HEK293 (cell line): ENCODE results near the gene CPA2.
"Not testable (repeated sequence)": the region's sequence is repeated elsewhere in the genome, so short reads cannot be mapped to it uniquely, and the experiment has no call there.

Source experiments
- CTCF ChIA-PET: fragments of 350-600 bp; formaldehyde crosslinking; extraction: SDS; loops from one replicate; lab custom pipeline; 2021; ENCODE audit warnings: antibody characterized with exemption; lab: Yijun Ruan, JAX
- POLR2A ChIA-PET: fragments of 300-600 bp; formaldehyde crosslinking; extraction: SDS; loops from one replicate; lab custom pipeline; 2020; ENCODE audit warnings: antibody characterized with exemption, inconsistent platforms; lab: Yijun Ruan, JAX
- H3K27ac ChIP-seq: fragments of 200-500 bp; sonication (Bioruptor generic); 2 replicates; pipeline ENCODE4 v1.5.1; 2014; ENCODE audit warnings: low read depth, low read length, control low read depth, inconsistent platforms; ENCODE audit errors: extremely low read depth
- H3K36me3 ChIP-seq, 2 experiments: fragments of 200-500 bp in 1 of 2; sonication (Bioruptor generic) in 1 of 2; 1 replicate in 1 of 2; 2 replicates in 1 of 2; pipeline ENCODE4 v1.5.1; 2014 to 2017; ENCODE audit warnings: inconsistent platforms in 2 of 2, low read length in 2 of 2; ENCODE audit not compliant: control insufficient read depth in 2 of 2, insufficient read depth in 1 of 2
- H3K4me1 ChIP-seq: fragments of 200-500 bp; sonication (Bioruptor generic); 2 replicates; pipeline ENCODE4 v1.5.1; 2014; ENCODE audit warnings: mild to moderate bottlenecking, low read length, inconsistent platforms; ENCODE audit not compliant: control insufficient read depth, insufficient read depth
- H3K4me3 ChIP-seq: 2 replicates; pipeline ENCODE4 v1.5.1; 2011; ENCODE audit warnings: low read depth, mild to moderate bottlenecking, control low read depth, low read length, moderate library complexity
- H3K9me3 ChIP-seq: fragments of 200-500 bp; sonication (Bioruptor generic); 2 replicates; pipeline ENCODE4 v1.5.1; 2014; ENCODE audit warnings: low read depth, low read length, inconsistent platforms; ENCODE audit not compliant: control insufficient read depth, insufficient read depth
- CTCF ChIP-seq: fragments of 450-650 bp; formaldehyde crosslinking; IDR thresholded peaks from 2 replicates; pipeline ENCODE4 v1.5.1; 2016; ENCODE audit warnings: missing biosample characterization, missing genetic modification characterization
- KLF1 ChIP-seq: fragments of 450-650 bp; formaldehyde crosslinking; IDR thresholded peaks from 2 replicates; pipeline ENCODE4 v1.5.1; 2016; ENCODE audit warnings: missing biosample characterization, missing genetic modification characterization
- OSR2 ChIP-seq: fragments of 450-650 bp; formaldehyde crosslinking; IDR thresholded peaks from 2 replicates; pipeline ENCODE4 v1.5.1; 2016; ENCODE audit warnings: missing biosample characterization, missing genetic modification characterization
- REPIN1 ChIP-seq: fragments of 450-650 bp; formaldehyde crosslinking; IDR thresholded peaks from 2 replicates; pipeline ENCODE4 v1.5.1; 2017; ENCODE audit warnings: missing biosample characterization, missing genetic modification characterization, low read depth
- SETDB1 ChIP-seq: IDR thresholded peaks from one replicate; pipeline ENCODE4 v1.6.1; 2017; ENCODE audit warnings: mild to moderate bottlenecking, low read length, moderate library complexity, mixed read lengths; ENCODE audit not compliant: insufficient read length
- ZBTB21 ChIP-seq: fragments of 450-650 bp; formaldehyde crosslinking; IDR thresholded peaks from 2 replicates; pipeline ENCODE4 v1.5.1; 2017; ENCODE audit warnings: missing biosample characterization, missing genetic modification characterization
- ZBTB26 ChIP-seq: fragments of 450-650 bp; formaldehyde crosslinking; optimal IDR thresholded peaks from 2 replicates; pipeline ENCODE3; 2016; ENCODE audit warnings: missing biosample characterization, mild to moderate bottlenecking, missing genetic modification characterization
- ZEB2 ChIP-seq: fragments of 450-650 bp; formaldehyde crosslinking; IDR thresholded peaks from 2 replicates; pipeline ENCODE4 v1.5.1; 2016; ENCODE audit warnings: missing biosample characterization, missing genetic modification characterization
- ZNF23 ChIP-seq: fragments of 450-650 bp; formaldehyde crosslinking; IDR thresholded peaks from 2 replicates; pipeline ENCODE4 v1.5.1; 2016; ENCODE audit warnings: missing biosample characterization, missing genetic modification characterization, borderline replicate concordance
- ZNF280C ChIP-seq: fragments of 450-650 bp; formaldehyde crosslinking; IDR thresholded peaks from 2 replicates; pipeline ENCODE4 v1.5.1; 2016; ENCODE audit warnings: missing biosample characterization, missing genetic modification characterization
- ZNF423 ChIP-seq: fragments of 450-650 bp; formaldehyde crosslinking; IDR thresholded peaks from 2 replicates; pipeline ENCODE4 v1.5.1; 2016; ENCODE audit warnings: missing biosample characterization, missing genetic modification characterization
- ZNF48 ChIP-seq: fragments of 450-650 bp; formaldehyde crosslinking; IDR thresholded peaks from 2 replicates; pipeline ENCODE4 v1.5.1; 2016; ENCODE audit warnings: missing biosample characterization, missing genetic modification characterization
- ZNF521 ChIP-seq: fragments of 450-650 bp; formaldehyde crosslinking; IDR thresholded peaks from 2 replicates; pipeline ENCODE4 v1.5.1; 2017; ENCODE audit warnings: missing biosample characterization, mild to moderate bottlenecking, missing genetic modification characterization
- ZNF571 ChIP-seq: fragments of 450-650 bp; formaldehyde crosslinking; IDR thresholded peaks from 2 replicates; pipeline ENCODE4 v1.5.0; 2017; ENCODE audit warnings: missing biosample characterization, missing genetic modification characterization
- ZNF837 ChIP-seq: fragments of 450-650 bp; formaldehyde crosslinking; IDR thresholded peaks from 2 replicates; pipeline ENCODE4 v1.5.1; 2016; ENCODE audit warnings: missing biosample characterization, missing genetic modification characterization

CPA2 gene

GRCh38 chr7:130232209-130232608 is 34.5 kb upstream of the CPA2 start:
- TF ChIP-seq KLF1 (tag by site-specific recombination) (peak; percentile 65), OSR2 (tag by site-specific recombination) (no peak)
- Histone ChIP-seq H3K27ac (no peak overlapping the region), H3K4me1 (no peaks in the 10 kb centered on the region), H3K4me3 (no peak overlapping the region), H3K9me3 (no peaks in the 10 kb centered on the region), H3K36me3 (no peaks in the 10 kb centered on the region)
- ChIA-PET CTCF (interaction anchor here (0.9 kb wide), 1 partner anchor 160 kb away, joined by 3 read pairs; no protein-coding TSS in a partner anchor), POLR2A (no interaction called here)

GRCh38 chr7:130234078-130234477 is 32.6 kb upstream of the CPA2 start:
- POLR2A ChIA-PET: no interaction called here
- CTCF ChIA-PET: no interaction called here
- Histone ChIP-seq H3K4me1 (no peaks in the 10 kb centered on the region), H3K9me3 (no peaks in the 10 kb centered on the region), H3K4me3 (no peak overlapping the region), H3K27ac (no peak overlapping the region), H3K36me3 (no peaks in the 10 kb centered on the region)
- TF ChIP-seq ZNF23 (no peak), ZNF423 (tag by site-specific recombination) (no peak), ZNF837 (tag by site-specific recombination) (no peak), ZNF280C (tag by site-specific recombination) (no peak), ZBTB21 (tag by site-specific recombination) (no peak), CTCF (tag by site-specific recombination) (no peak), ZEB2 (tag by site-specific recombination) (no peak), ZNF521 (tag by site-specific recombination) (no peak), REPIN1 (tag by site-specific recombination) (no peak), ZNF48 (tag by site-specific recombination) (no peak), SETDB1 (no peak), ZNF571 (tag by site-specific recombination) (no peak), ZBTB26 (no peak)

GRCh38 chr7:130236361-130236760 is 30.3 kb upstream of the CPA2 start:
- H3K9me3 ChIP-seq, H3K4me1 ChIP-seq, CTCF ChIA-PET, H3K27ac ChIP-seq, H3K4me3 ChIP-seq, H3K36me3 ChIP-seq: not testable (repeated sequence)
- POLR2A ChIA-PET: interaction anchor here (0.7 kb wide), 1 partner anchor 433 kb away, joined by 4 read pairs; no protein-coding TSS in a partner anchor
